Neural progenitor cell (in vitro differentiated cells): ENCODE results near the gene AMN1. TPM values are rescaled to one million over a fixed set of nuclear protein-coding genes. Genes with fewer than 3 reads are reported as not detected.

Experiments used
- DNase-seq: peaks from one replicate; pipeline ENCODE4 v3.0.0-alpha.2; 2016; ENCODE audit warnings: low spot score
- H2AFZ ChIP-seq: fragments of 200-600 bp; sonication (generic); replicated peaks from 2 replicates; pipeline ENCODE4 v1.6.1; 2016; ENCODE audit warnings: antibody characterized with exemption
- H3F3A ChIP-seq: fragments of 200-600 bp; sonication (generic); 2 replicates; pipeline ENCODE4 v1.6.1; 2016; ENCODE audit warnings: antibody characterized with exemption, low read depth
- H3K27ac ChIP-seq: fragments of 200-600 bp; sonication (generic); 2 replicates; pipeline ENCODE4 v1.5.1; 2016; ENCODE audit warnings: mild to moderate bottlenecking
- H3K27me3 ChIP-seq: fragments of 200-600 bp; sonication (generic); 2 replicates; pipeline ENCODE4 v1.6.1; 2016; ENCODE audit warnings: mild to moderate bottlenecking, moderate library complexity
- H3K36me3 ChIP-seq: fragments of 200-600 bp; sonication (generic); 2 replicates; pipeline ENCODE4 v1.5.1; 2016
- H3K4me1 ChIP-seq: fragments of 200-600 bp; sonication (generic); 2 replicates; pipeline ENCODE4 v1.6.1; 2016; ENCODE audit warnings: mixed run types
- H3K4me2 ChIP-seq: fragments of 200-600 bp; sonication (generic); 2 replicates; pipeline ENCODE4 v1.6.1; 2016
- H3K4me3 ChIP-seq: fragments of 200-600 bp; sonication (generic); 2 replicates; pipeline ENCODE4 v1.5.1; 2016
- H3K79me2 ChIP-seq: fragments of 200-600 bp; sonication (generic); 2 replicates; pipeline ENCODE4 v1.6.1; 2016; ENCODE audit warnings: low read depth
- H3K9ac ChIP-seq: fragments of 200-600 bp; sonication (generic); 2 replicates; pipeline ENCODE4 v1.6.1; 2016
- H3K9me3 ChIP-seq: fragments of 200-600 bp; sonication (generic); 2 replicates; pipeline ENCODE4 v1.5.1; 2016; ENCODE audit warnings: low read depth
- H4K20me1 ChIP-seq: fragments of 200-600 bp; sonication (generic); 2 replicates; pipeline ENCODE4 v1.6.1; 2016; ENCODE audit warnings: low read depth
- H3K27ac Mint-ChIP-seq: 3 replicates; pipeline ENCODE4 v1.8.0; 2021; ENCODE audit warnings: mixed read lengths
- H3K27me3 Mint-ChIP-seq: 2 replicates; pipeline ENCODE4 v1.8.0; 2022; ENCODE audit warnings: low read depth, mild to moderate bottlenecking, inconsistent platforms, moderate library complexity, mixed read lengths; ENCODE audit not compliant: insufficient read depth
- H3K36me3 Mint-ChIP-seq: 3 replicates; pipeline ENCODE4 v1.8.0; 2021; ENCODE audit warnings: mixed read lengths
- H3K4me1 Mint-ChIP-seq: 3 replicates; pipeline ENCODE4 v1.8.0; 2021; ENCODE audit warnings: mixed read lengths
- H3K4me3 Mint-ChIP-seq: 3 replicates; pipeline ENCODE4 v1.8.0; 2021; ENCODE audit warnings: mild to moderate bottlenecking, moderate library complexity, mixed read lengths
- H3K9me3 Mint-ChIP-seq: 3 replicates; pipeline ENCODE4 v1.8.0; 2020; ENCODE audit warnings: mixed read lengths
- EZH2 ChIP-seq: fragments of 200-600 bp; sonication (generic); IDR thresholded peaks from 2 replicates; pipeline ENCODE4 v1.6.1; 2017; ENCODE audit warnings: antibody characterized with exemption, mild to moderate bottlenecking, moderate library complexity
- EZH2phosphoT487 ChIP-seq: fragments of 200-600 bp; sonication (generic); IDR thresholded peaks from 2 replicates; pipeline ENCODE4 v1.6.1; 2017; ENCODE audit warnings: antibody characterized with exemption
- total RNA-seq: library from RNA; depleted of rRNA; stranded (reverse); fragments of >200 nt; gene quantifications from 2 replicates; pipeline ENCODE4 v1.2.3, GENCODE V29; 2015; ENCODE audit warnings: low replicate concordance
- TF ChIP-seq, protein P1 (sequence below): fragments of 200-600 bp; sonication (generic); IDR thresholded peaks from 2 replicates; pipeline ENCODE4 v1.5.1; 2017; ENCODE audit warnings: antibody characterized with exemption, mild to moderate bottlenecking

The AMN1 gene
- total RNA-seq, 1 donor from 2014 or later = 29.4 TPM

DNA sequence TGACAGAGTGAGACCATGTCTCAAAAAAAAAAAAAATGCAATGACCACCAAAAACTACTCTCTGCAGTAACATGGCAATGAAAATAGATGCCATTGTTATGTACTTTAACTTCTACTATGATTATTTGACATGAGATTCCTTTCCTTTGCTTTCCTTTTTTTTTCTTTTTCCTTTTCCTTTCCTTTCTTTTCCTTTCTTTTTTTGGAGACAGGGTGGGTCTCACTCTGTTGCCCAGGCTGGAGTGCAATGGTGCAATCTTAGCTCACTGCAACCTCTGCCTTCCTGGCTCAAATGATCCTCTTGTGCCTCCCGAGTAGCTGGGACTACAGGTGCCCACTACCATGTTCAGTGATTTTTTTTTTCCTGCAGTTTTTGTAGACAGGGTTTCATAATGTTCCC, 94.2 kb downstream of the AMN1 start:
- Histone ChIP-seq H3K36me3 (no peaks in the 10 kb centered on the region), H3F3A (no peaks in the 10 kb centered on the region), H4K20me1 (no peaks in the 10 kb centered on the region), H3K4me1 (no peaks in the 10 kb centered on the region), H3K4me2 (no peak overlapping the region), H3K4me3 (no peak overlapping the region), H3K9ac (no peak overlapping the region), H2AFZ (no peak overlapping the region), H3K9me3 (no peaks in the 10 kb centered on the region), H3K79me2 (no peaks in the 10 kb centered on the region), H3K27me3 (no peaks in the 10 kb centered on the region), H3K27ac (no peak overlapping the region)
- H3K36me3 Mint-ChIP-seq = no peaks in the 10 kb centered on the region
- no peak overlapping the region for H3K4me3 Mint-ChIP-seq
- peaks cover 5% of the 10 kb centered on the region for H3K27me3 Mint-ChIP-seq
- TF ChIP-seq, protein P1, sequence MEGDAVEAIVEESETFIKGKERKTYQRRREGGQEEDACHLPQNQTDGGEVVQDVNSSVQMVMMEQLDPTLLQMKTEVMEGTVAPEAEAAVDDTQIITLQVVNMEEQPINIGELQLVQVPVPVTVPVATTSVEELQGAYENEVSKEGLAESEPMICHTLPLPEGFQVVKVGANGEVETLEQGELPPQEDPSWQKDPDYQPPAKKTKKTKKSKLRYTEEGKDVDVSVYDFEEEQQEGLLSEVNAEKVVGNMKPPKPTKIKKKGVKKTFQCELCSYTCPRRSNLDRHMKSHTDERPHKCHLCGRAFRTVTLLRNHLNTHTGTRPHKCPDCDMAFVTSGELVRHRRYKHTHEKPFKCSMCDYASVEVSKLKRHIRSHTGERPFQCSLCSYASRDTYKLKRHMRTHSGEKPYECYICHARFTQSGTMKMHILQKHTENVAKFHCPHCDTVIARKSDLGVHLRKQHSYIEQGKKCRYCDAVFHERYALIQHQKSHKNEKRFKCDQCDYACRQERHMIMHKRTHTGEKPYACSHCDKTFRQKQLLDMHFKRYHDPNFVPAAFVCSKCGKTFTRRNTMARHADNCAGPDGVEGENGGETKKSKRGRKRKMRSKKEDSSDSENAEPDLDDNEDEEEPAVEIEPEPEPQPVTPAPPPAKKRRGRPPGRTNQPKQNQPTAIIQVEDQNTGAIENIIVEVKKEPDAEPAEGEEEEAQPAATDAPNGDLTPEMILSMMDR = no peak
- TF ChIP-seq EZH2phosphoT487 (no peak), EZH2 (no peak)
- no peak for DNase-seq
- no peak overlapping the region for H3K27ac Mint-ChIP-seq
- H3K9me3 Mint-ChIP-seq = no peaks in the 10 kb centered on the region
- peaks cover 28% of the 10 kb centered on the region for H3K4me1 Mint-ChIP-seq

DNA sequence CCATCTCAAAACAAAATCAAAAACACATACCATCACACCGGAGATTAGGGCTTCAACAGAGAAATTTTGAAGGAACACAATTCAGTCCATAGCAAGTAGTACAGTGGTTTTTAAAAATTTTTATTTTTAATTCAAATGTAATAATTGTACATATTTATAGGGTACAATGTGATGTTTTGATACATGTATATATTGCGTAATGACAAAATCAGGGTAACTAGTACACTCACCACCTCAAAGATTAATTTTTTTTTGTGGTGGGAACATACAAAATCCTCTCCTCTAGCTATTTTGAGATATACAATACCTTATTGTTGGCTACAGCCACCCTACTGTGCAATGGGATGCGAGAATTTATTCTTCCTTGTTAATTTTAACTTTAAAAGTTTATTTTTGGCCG, 95.4 kb downstream of the AMN1 start:
- H3K27me3 ChIP-seq = no peaks in the 10 kb centered on the region
- H3K9ac ChIP-seq = no peak overlapping the region
- peaks cover 34% of the 10 kb centered on the region for H3K4me1 Mint-ChIP-seq
- H2AFZ ChIP-seq = no peak overlapping the region
- H3K27ac Mint-ChIP-seq = no peak overlapping the region
- H3K9me3 Mint-ChIP-seq = no peaks in the 10 kb centered on the region
- H3K27me3 Mint-ChIP-seq = peaks cover 8% of the 10 kb centered on the region
- H3K79me2 ChIP-seq = no peaks in the 10 kb centered on the region
- TF ChIP-seq EZH2 (no peak), EZH2phosphoT487 (no peak)
- TF ChIP-seq, protein P1 = no peak
- no peaks in the 10 kb centered on the region for H3K36me3 Mint-ChIP-seq
- no peaks in the 10 kb centered on the region for H3F3A ChIP-seq
- no peak for DNase-seq
- no peaks in the 10 kb centered on the region for H3K9me3 ChIP-seq
- H3K4me2 ChIP-seq = no peak overlapping the region
- no peaks in the 10 kb centered on the region for H3K36me3 ChIP-seq
- no peak overlapping the region for H3K4me3 ChIP-seq
- H3K4me1 ChIP-seq = no peaks in the 10 kb centered on the region
- H3K4me3 Mint-ChIP-seq = no peak overlapping the region
- no peaks in the 10 kb centered on the region for H4K20me1 ChIP-seq
- no peak overlapping the region for H3K27ac ChIP-seq

DNA sequence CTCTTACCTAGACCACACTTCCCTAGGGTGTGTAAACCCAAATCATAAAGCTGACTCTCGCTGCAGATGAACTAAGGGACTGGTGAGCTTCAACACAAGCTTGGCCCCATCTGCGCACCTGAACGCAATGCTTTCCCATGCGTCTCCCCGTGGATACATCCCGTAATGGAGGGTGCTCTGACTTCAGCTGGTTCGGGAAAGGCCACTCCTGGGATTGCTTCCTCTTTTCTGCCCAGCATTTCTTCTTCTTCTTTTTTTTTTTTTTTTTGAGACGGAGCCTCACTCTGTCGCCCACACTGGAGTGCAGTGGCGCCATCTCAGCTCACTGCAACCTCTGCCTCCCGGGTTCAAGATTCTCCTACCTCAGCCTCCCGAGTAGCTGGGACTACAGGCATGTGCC, 97.0 kb downstream of the AMN1 start:
- Histone ChIP-seq H3K9me3 (no peaks in the 10 kb centered on the region), H3K4me1 (peaks cover 3% of the 10 kb centered on the region), H3K4me2 (no peak overlapping the region), H3K79me2 (no peaks in the 10 kb centered on the region), H3K27me3 (no peaks in the 10 kb centered on the region), H3K9ac (no peak overlapping the region), H3K4me3 (no peak overlapping the region), H3F3A (no peaks in the 10 kb centered on the region), H4K20me1 (no peaks in the 10 kb centered on the region), H3K36me3 (no peaks in the 10 kb centered on the region), H3K27ac (no peak overlapping the region), H2AFZ (no peak overlapping the region)
- no peak for DNase-seq
- Mint-ChIP-seq H3K27me3 (peaks cover 11% of the 10 kb centered on the region), H3K4me3 (no peak overlapping the region), H3K9me3 (no peaks in the 10 kb centered on the region), H3K4me1 (peaks cover 40% of the 10 kb centered on the region), H3K36me3 (no peaks in the 10 kb centered on the region), H3K27ac (peak overlapping the region; percentile 98)
- TF ChIP-seq EZH2 (no peak), EZH2phosphoT487 (no peak)
- TF ChIP-seq, protein P1 = no peak
